ENCODE measurements around the gene MYO10.

- no peak for TF ChIP-seq CTCF (IDR thresholded peaks at IDR 0.05)
- no peak for TF ChIP-seq POLR2A (IDR thresholded peaks at IDR 0.05)
These were observed 38.9 kb upstream of the MYO10 start for GRCh38 chr5:16974981-16975380.
